Stomach (tissue), 4 donors: ENCODE data around the gene OR6C4.

Experiments
- EP300 ChIP-seq: sonication (generic); formaldehyde crosslinking; IDR thresholded peaks from one replicate; pipeline ENCODE4 v1.6.1; 2017; ENCODE audit warnings: antibody characterized with exemption
- POLR2A ChIP-seq, 4 donors: fragments of 450-650 bp; IDR thresholded peaks; one replicate each; pipeline ENCODE4 v1.6.1; 2016; ENCODE audit warnings: antibody characterized with exemption in 4 of 4, control low read depth in 2 of 4, mild to moderate bottlenecking in 1 of 4, moderate library complexity in 1 of 4
- POLR2AphosphoS5 ChIP-seq, 3 donors: sonication (generic); formaldehyde crosslinking; IDR thresholded peaks; one replicate each; pipeline ENCODE4 v1.6.1; 2016; ENCODE audit warnings: antibody characterized with exemption in 3 of 3
- TF ChIP-seq, protein P1 (sequence below), 7 experiments: fragments of 450-650 bp in 4 of 7; fragments of 200-600 bp in 3 of 7; sonication (generic) in 3 of 7; IDR thresholded peaks; one replicate each; pipeline ENCODE4 v1.5.1; 2016 to 2019; ENCODE audit warnings: antibody characterized with exemption in 7 of 7, control low read depth in 2 of 7, mild to moderate bottlenecking in 1 of 7

DNA sequence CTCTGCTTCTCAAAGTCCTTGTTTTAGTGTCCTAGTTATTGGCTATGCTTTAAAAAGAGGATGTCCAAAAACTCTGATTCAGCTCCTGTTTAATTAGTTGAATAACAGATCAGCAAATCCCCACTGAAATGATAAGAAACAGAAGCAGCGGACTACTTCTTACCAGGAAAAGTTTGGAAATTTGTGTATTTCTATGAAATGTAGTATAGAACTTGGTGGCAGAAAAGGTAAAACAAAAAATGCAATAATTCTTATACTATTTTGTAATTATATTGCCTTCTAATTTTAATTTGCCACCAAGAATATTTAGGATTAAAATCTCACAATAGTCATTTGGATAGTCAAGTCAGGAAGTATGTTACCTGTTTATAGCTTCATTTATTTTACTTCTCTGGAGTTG, 22.8 kb downstream of the OR6C4 start, which contains the start of gene OR2AP1:
- TF ChIP-seq, protein P1, sequence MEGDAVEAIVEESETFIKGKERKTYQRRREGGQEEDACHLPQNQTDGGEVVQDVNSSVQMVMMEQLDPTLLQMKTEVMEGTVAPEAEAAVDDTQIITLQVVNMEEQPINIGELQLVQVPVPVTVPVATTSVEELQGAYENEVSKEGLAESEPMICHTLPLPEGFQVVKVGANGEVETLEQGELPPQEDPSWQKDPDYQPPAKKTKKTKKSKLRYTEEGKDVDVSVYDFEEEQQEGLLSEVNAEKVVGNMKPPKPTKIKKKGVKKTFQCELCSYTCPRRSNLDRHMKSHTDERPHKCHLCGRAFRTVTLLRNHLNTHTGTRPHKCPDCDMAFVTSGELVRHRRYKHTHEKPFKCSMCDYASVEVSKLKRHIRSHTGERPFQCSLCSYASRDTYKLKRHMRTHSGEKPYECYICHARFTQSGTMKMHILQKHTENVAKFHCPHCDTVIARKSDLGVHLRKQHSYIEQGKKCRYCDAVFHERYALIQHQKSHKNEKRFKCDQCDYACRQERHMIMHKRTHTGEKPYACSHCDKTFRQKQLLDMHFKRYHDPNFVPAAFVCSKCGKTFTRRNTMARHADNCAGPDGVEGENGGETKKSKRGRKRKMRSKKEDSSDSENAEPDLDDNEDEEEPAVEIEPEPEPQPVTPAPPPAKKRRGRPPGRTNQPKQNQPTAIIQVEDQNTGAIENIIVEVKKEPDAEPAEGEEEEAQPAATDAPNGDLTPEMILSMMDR (IDR thresholded peaks at IDR 0.05): no peak
- no peak for TF ChIP-seq POLR2AphosphoS5 (IDR thresholded peaks at IDR 0.05)
- no peak for TF ChIP-seq POLR2A (IDR thresholded peaks at IDR 0.05)
- TF ChIP-seq EP300: no peak
